HEK293 (cell line): Measurements from ENCODE around the gene TRAPPC2L.

Experiments used
- CTCF ChIA-PET: fragments of 350-600 bp; formaldehyde crosslinking; extraction: SDS; loops from one replicate; lab custom pipeline; 2021; ENCODE audit warnings: antibody characterized with exemption; lab: Yijun Ruan, JAX
- POLR2A ChIA-PET: fragments of 300-600 bp; formaldehyde crosslinking; extraction: SDS; loops from one replicate; lab custom pipeline; 2020; ENCODE audit warnings: antibody characterized with exemption, inconsistent platforms; lab: Yijun Ruan, JAX
- H3K27ac ChIP-seq: fragments of 200-500 bp; sonication (Bioruptor generic); 2 replicates; pipeline ENCODE4 v1.5.1; 2014; ENCODE audit warnings: low read depth, low read length, control low read depth, inconsistent platforms; ENCODE audit errors: extremely low read depth
- H3K36me3 ChIP-seq, 2 experiments: fragments of 200-500 bp in 1 of 2; sonication (Bioruptor generic) in 1 of 2; 1 replicate in 1 of 2; 2 replicates in 1 of 2; pipeline ENCODE4 v1.5.1; 2014 to 2017; ENCODE audit warnings: inconsistent platforms in 2 of 2, low read length in 2 of 2; ENCODE audit not compliant: control insufficient read depth in 2 of 2, insufficient read depth in 1 of 2
- H3K4me1 ChIP-seq: fragments of 200-500 bp; sonication (Bioruptor generic); 2 replicates; pipeline ENCODE4 v1.5.1; 2014; ENCODE audit warnings: mild to moderate bottlenecking, low read length, inconsistent platforms; ENCODE audit not compliant: control insufficient read depth, insufficient read depth
- H3K4me3 ChIP-seq: 2 replicates; pipeline ENCODE4 v1.5.1; 2011; ENCODE audit warnings: low read depth, mild to moderate bottlenecking, control low read depth, low read length, moderate library complexity
- H3K9me3 ChIP-seq: fragments of 200-500 bp; sonication (Bioruptor generic); 2 replicates; pipeline ENCODE4 v1.5.1; 2014; ENCODE audit warnings: low read depth, low read length, inconsistent platforms; ENCODE audit not compliant: control insufficient read depth, insufficient read depth
- BCL11A ChIP-seq: fragments of 450-650 bp; formaldehyde crosslinking; IDR thresholded peaks from 2 replicates; pipeline ENCODE4 v1.5.1; 2016; ENCODE audit warnings: low read depth, missing biosample characterization, missing genetic modification characterization
- EGR2 ChIP-seq: fragments of 450-650 bp; formaldehyde crosslinking; IDR thresholded peaks from 2 replicates; pipeline ENCODE4 v1.5.1; 2016; ENCODE audit warnings: low read depth, missing biosample characterization, missing genetic modification characterization
- GLI4 ChIP-seq: fragments of 450-650 bp; formaldehyde crosslinking; IDR thresholded peaks from 2 replicates; pipeline ENCODE4 v1.5.1; 2016; ENCODE audit warnings: missing biosample characterization, missing genetic modification characterization
- KLF9 ChIP-seq: fragments of 450-650 bp; formaldehyde crosslinking; IDR thresholded peaks from 2 replicates; pipeline ENCODE4 v1.5.1; 2016; ENCODE audit warnings: missing biosample characterization, missing genetic modification characterization, low read depth
- REPIN1 ChIP-seq: fragments of 450-650 bp; formaldehyde crosslinking; IDR thresholded peaks from 2 replicates; pipeline ENCODE4 v1.5.1; 2017; ENCODE audit warnings: missing biosample characterization, missing genetic modification characterization, low read depth
- SETDB1 ChIP-seq: IDR thresholded peaks from one replicate; pipeline ENCODE4 v1.6.1; 2017; ENCODE audit warnings: mild to moderate bottlenecking, low read length, moderate library complexity, mixed read lengths; ENCODE audit not compliant: insufficient read length
- WT1 ChIP-seq: fragments of 450-650 bp; formaldehyde crosslinking; IDR thresholded peaks from 2 replicates; pipeline ENCODE4 v1.5.1; 2016; ENCODE audit warnings: missing biosample characterization, missing genetic modification characterization
- ZFP37 ChIP-seq: fragments of 450-650 bp; formaldehyde crosslinking; IDR thresholded peaks from 2 replicates; pipeline ENCODE4 v1.5.1; 2016; ENCODE audit warnings: missing biosample characterization, missing genetic modification characterization
- ZNF169 ChIP-seq: fragments of 450-650 bp; formaldehyde crosslinking; IDR thresholded peaks from 2 replicates; pipeline ENCODE4 v1.5.1; 2016; ENCODE audit warnings: missing biosample characterization, missing genetic modification characterization
- ZNF239 ChIP-seq: fragments of 450-650 bp; formaldehyde crosslinking; IDR thresholded peaks from 2 replicates; pipeline ENCODE4 v1.5.1; 2016; ENCODE audit warnings: missing biosample characterization, missing genetic modification characterization
- ZNF302 ChIP-seq: fragments of 450-650 bp; formaldehyde crosslinking; IDR thresholded peaks from 2 replicates; pipeline ENCODE4 v1.5.1; 2016; ENCODE audit warnings: missing biosample characterization, missing genetic modification characterization, low read depth
- ZNF366 ChIP-seq: fragments of 450-650 bp; formaldehyde crosslinking; conservative IDR thresholded peaks from 2 replicates; pipeline ENCODE4 v1.5.1; 2016; ENCODE audit warnings: missing biosample characterization, missing genetic modification characterization
- ZNF548 ChIP-seq: fragments of 450-650 bp; formaldehyde crosslinking; IDR thresholded peaks from 2 replicates; pipeline ENCODE4 v1.5.1; 2016; ENCODE audit warnings: missing biosample characterization, missing genetic modification characterization
- ZNF768 ChIP-seq: fragments of 450-650 bp; formaldehyde crosslinking; IDR thresholded peaks from 2 replicates; pipeline ENCODE4 v1.5.1; 2018; ENCODE audit warnings: missing biosample characterization, mild to moderate bottlenecking, missing genetic modification characterization
- ZNF785 ChIP-seq: fragments of 450-650 bp; formaldehyde crosslinking; IDR thresholded peaks from 2 replicates; pipeline ENCODE4 v1.5.1; 2016; ENCODE audit warnings: missing biosample characterization, missing genetic modification characterization
- TF ChIP-seq, protein P1 (sequence below): fragments of 450-650 bp; formaldehyde crosslinking; IDR thresholded peaks from 2 replicates; pipeline ENCODE4 v1.5.1; 2016; ENCODE audit warnings: missing biosample characterization, missing genetic modification characterization
- TF ChIP-seq, protein P2 (sequence below): fragments of 450-650 bp; formaldehyde crosslinking; IDR thresholded peaks from 2 replicates; pipeline ENCODE4 v1.5.1; 2016; ENCODE audit warnings: missing biosample characterization, missing genetic modification characterization
- TF ChIP-seq, protein P3 (sequence below): fragments of 450-650 bp; formaldehyde crosslinking; IDR thresholded peaks from 2 replicates; pipeline ENCODE4 v1.5.1; 2016; ENCODE audit warnings: missing biosample characterization, missing genetic modification characterization
- TF ChIP-seq, protein P4 (sequence below): fragments of 450-650 bp; formaldehyde crosslinking; IDR thresholded peaks from 2 replicates; pipeline ENCODE4 v1.5.1; 2017; ENCODE audit warnings: missing biosample characterization, missing genetic modification characterization

Gene TRAPPC2L

DNA sequence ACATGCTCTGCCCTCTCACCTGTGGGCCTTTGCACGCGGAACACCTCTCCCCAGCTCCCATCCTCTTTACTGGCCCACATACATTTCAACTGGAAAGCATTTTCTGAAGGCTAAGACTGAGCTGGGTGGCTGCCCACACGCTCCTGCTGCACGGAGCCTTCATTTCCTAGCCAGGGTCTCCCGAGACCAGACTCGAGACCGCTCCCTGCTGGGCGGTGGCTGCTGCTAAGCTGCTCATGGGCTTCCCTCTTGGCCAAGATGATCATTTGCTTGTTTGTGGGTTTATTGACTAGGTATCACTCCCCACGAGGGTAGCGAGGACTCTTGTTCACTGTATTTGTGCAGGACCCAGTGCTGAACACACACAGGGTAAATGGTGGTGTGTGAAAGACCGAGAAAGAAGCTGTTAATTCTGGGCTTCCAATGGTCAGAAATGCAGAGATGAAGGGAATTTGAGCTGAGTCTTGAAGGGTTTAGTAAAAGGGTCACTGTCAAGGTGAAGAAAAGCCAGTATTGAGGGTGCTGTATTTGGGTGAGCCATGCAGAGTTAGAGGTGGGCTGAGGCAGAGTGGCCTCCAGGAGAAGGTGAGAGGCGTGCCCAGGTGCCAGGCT, 907 bp downstream of the TRAPPC2L start:
- ChIA-PET CTCF (interaction anchor here (0.5 to 1.8 kb wide), 18 partner anchors 9 to 309 kb away, joined by 3 to 8 read pairs (median 3); partner anchors contain the start of gene APRT), POLR2A (interaction anchor here (0.7 to 2.1 kb wide), 5 partner anchors 43 to 340 kb away, joined by 3 to 23 read pairs (median 3); partner anchors contain the start of genes ACSF3 and APRT)
- Histone ChIP-seq H3K4me1 (no peaks in the 10 kb centered on the region), H3K36me3 (peaks cover 0 to 44% of the 10 kb centered on the region in 2 experiments; a peak in 1 of 3 replicates), H3K4me3 (peak overlapping the region; percentile 94), H3K9me3 (no peaks in the 10 kb centered on the region), H3K27ac (peak overlapping the region; percentile 10; the same call in 1 of the 2 replicates)
- TF ChIP-seq ZNF548 (tag by site-specific recombination) (no peak), EGR2 (tag by site-specific recombination) (peak; percentile 39), ZNF366 (no peak)
- TF ChIP-seq, protein P1, sequence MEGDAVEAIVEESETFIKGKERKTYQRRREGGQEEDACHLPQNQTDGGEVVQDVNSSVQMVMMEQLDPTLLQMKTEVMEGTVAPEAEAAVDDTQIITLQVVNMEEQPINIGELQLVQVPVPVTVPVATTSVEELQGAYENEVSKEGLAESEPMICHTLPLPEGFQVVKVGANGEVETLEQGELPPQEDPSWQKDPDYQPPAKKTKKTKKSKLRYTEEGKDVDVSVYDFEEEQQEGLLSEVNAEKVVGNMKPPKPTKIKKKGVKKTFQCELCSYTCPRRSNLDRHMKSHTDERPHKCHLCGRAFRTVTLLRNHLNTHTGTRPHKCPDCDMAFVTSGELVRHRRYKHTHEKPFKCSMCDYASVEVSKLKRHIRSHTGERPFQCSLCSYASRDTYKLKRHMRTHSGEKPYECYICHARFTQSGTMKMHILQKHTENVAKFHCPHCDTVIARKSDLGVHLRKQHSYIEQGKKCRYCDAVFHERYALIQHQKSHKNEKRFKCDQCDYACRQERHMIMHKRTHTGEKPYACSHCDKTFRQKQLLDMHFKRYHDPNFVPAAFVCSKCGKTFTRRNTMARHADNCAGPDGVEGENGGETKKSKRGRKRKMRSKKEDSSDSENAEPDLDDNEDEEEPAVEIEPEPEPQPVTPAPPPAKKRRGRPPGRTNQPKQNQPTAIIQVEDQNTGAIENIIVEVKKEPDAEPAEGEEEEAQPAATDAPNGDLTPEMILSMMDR (tag by site-specific recombination): peak; percentile 48; the same call in 1 of the 2 replicates

GRCh38 chr16:88859381-88860091, 2.6 kb downstream of the TRAPPC2L start:
- TF ChIP-seq ZNF785 (tag by site-specific recombination) (no peak), GLI4 (no peak), WT1 (tag by site-specific recombination) (no peak), REPIN1 (tag by site-specific recombination) (no peak), KLF9 (tag by site-specific recombination) (no peak), ZNF768 (tag by site-specific recombination) (no peak), SETDB1 (no peak)
- TF ChIP-seq, protein P2, sequence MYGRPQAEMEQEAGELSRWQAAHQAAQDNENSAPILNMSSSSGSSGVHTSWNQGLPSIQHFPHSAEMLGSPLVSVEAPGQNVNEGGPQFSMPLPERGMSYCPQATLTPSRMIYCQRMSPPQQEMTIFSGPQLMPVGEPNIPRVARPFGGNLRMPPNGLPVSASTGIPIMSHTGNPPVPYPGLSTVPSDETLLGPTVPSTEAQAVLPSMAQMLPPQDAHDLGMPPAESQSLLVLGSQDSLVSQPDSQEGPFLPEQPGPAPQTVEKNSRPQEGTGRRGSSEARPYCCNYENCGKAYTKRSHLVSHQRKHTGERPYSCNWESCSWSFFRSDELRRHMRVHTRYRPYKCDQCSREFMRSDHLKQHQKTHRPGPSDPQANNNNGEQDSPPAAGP (tag by site-specific recombination): no peak
- CTCF ChIA-PET: no interaction called here
- POLR2A ChIA-PET: no interaction called here
- Histone ChIP-seq H3K36me3 (peaks cover 0 to 43% of the 10 kb centered on the region in 2 experiments; a peak in 1 of 3 replicates), H3K4me3 (no peak overlapping the region), H3K27ac (no peak overlapping the region), H3K9me3 (no peaks in the 10 kb centered on the region), H3K4me1 (no peaks in the 10 kb centered on the region)

GRCh38 chr16:88861359-88861758, 4.4 kb downstream of the TRAPPC2L start:
- Histone ChIP-seq H3K27ac (no peak overlapping the region), H3K4me3 (no peak overlapping the region), H3K4me1 (no peaks in the 10 kb centered on the region), H3K9me3 (no peaks in the 10 kb centered on the region), H3K36me3 (peaks cover 0 to 43% of the 10 kb centered on the region in 2 experiments; a peak in 1 of 3 replicates)
- ChIA-PET CTCF (no interaction called here), POLR2A (no interaction called here)
- TF ChIP-seq ZFP37 (tag by site-specific recombination) (no peak), ZNF302 (no peak), BCL11A (tag by site-specific recombination) (no peak), ZNF239 (tag by site-specific recombination) (no peak), WT1 (tag by site-specific recombination) (no peak), ZNF169 (tag by site-specific recombination) (no peak)
- TF ChIP-seq, protein P3, sequence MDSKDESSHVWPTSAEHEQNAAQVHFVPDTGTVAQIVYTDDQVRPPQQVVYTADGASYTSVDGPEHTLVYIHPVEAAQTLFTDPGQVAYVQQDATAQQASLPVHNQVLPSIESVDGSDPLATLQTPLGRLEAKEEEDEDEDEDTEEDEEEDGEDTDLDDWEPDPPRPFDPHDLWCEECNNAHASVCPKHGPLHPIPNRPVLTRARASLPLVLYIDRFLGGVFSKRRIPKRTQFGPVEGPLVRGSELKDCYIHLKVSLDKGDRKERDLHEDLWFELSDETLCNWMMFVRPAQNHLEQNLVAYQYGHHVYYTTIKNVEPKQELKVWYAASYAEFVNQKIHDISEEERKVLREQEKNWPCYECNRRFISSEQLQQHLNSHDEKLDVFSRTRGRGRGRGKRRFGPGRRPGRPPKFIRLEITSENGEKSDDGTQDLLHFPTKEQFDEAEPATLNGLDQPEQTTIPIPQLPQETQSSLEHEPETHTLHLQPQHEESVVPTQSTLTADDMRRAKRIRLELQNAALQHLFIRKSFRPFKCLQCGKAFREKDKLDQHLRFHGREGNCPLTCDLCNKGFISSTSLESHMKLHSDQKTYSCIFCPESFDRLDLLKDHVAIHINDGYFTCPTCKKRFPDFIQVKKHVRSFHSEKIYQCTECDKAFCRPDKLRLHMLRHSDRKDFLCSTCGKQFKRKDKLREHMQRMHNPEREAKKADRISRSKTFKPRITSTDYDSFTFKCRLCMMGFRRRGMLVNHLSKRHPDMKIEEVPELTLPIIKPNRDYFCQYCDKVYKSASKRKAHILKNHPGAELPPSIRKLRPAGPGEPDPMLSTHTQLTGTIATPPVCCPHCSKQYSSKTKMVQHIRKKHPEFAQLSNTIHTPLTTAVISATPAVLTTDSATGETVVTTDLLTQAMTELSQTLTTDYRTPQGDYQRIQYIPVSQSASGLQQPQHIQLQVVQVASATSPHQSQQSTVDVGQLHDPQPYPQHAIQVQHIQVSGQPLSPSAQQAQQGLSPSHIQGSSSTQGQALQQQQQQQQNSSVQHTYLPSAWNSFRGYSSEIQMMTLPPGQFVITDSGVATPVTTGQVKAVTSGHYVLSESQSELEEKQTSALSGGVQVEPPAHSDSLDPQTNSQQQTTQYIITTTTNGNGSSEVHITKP (tag by site-specific recombination): no peak
- TF ChIP-seq, protein P4, sequence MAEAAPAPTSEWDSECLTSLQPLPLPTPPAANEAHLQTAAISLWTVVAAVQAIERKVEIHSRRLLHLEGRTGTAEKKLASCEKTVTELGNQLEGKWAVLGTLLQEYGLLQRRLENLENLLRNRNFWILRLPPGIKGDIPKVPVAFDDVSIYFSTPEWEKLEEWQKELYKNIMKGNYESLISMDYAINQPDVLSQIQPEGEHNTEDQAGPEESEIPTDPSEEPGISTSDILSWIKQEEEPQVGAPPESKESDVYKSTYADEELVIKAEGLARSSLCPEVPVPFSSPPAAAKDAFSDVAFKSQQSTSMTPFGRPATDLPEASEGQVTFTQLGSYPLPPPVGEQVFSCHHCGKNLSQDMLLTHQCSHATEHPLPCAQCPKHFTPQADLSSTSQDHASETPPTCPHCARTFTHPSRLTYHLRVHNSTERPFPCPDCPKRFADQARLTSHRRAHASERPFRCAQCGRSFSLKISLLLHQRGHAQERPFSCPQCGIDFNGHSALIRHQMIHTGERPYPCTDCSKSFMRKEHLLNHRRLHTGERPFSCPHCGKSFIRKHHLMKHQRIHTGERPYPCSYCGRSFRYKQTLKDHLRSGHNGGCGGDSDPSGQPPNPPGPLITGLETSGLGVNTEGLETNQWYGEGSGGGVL (tag by site-specific recombination): no peak
